BJ (cell line): ENCODE measurements around the gene FOLR3. TPM values are rescaled to one million over a fixed set of nuclear protein-coding genes. Genes with fewer than 3 reads are reported as not detected.
A peak's percentile ranks its signal among the peaks of the same experiment; 100 is the strongest.
"Not testable (repeated sequence)": the region's sequence is repeated elsewhere in the genome, so short reads cannot be mapped to it uniquely, and the experiment has no call there.

ENCODE experiments used
- CTCF ChIA-PET: fragments of 350-600 bp; formaldehyde crosslinking; extraction: SDS; loops from one replicate; lab custom pipeline; 2021; ENCODE audit warnings: antibody characterized with exemption, inconsistent platforms; lab: Yijun Ruan, JAX
- POLR2A ChIA-PET: fragments of 300-600 bp; sonication (Branson Sonifier 250); formaldehyde crosslinking; extraction: SDS; loops from one replicate; lab custom pipeline; 2021; ENCODE audit warnings: antibody characterized with exemption; lab: Charles Lee
- DNase-seq: peaks from one replicate; pipeline ENCODE4 v3.0.0-alpha.2; 2011; ENCODE audit warnings: low read depth
- H3K27me3 ChIP-seq: 2 replicates; pipeline ENCODE4 v1.6.0; 2011; ENCODE audit warnings: low read length; ENCODE audit not compliant: control insufficient read depth, insufficient read depth
- H3K36me3 ChIP-seq: 2 replicates; pipeline ENCODE4 v1.5.1; 2011; ENCODE audit warnings: low read length; ENCODE audit not compliant: control insufficient read depth, insufficient read depth
- H3K4me3 ChIP-seq: 2 replicates; pipeline ENCODE4 v1.5.1; 2011; ENCODE audit warnings: low read depth, mild to moderate bottlenecking, control low read depth, low read length
- CTCF ChIP-seq: IDR thresholded peaks from 2 replicates; pipeline ENCODE4 v1.5.1; 2011; ENCODE audit warnings: low read depth, mild to moderate bottlenecking, control low read depth, inconsistent platforms, low read length, moderate library complexity; ENCODE audit not compliant: insufficient read depth
- polyA plus RNA-seq: library from polyadenylated mRNA; depleted of rRNA; stranded (reverse); fragments of >200 nt; gene quantifications from 2 replicates; pipeline ENCODE4 v1.2.3, GENCODE V29; 2011

The FOLR3 gene
- polyA plus RNA-seq, 1 experiment = 0.85 TPM

- CTCF ChIA-PET = interaction anchor here (1.9 kb wide), 1 partner anchor 115 kb away, joined by 9 read pairs; no protein-coding TSS in a partner anchor
- Histone ChIP-seq H3K4me3 (no peak overlapping the region), H3K27me3 (no peaks in the 10 kb centered on the region), H3K36me3 (no peaks in the 10 kb centered on the region)
- DNase-seq = no peak
- POLR2A ChIA-PET = no interaction called here
- no peak for TF ChIP-seq CTCF
These were observed 5.1 kb downstream of the FOLR3 start for GRCh38 chr11:72140661-72141060.

GRCh38 chr11:72141066-72141465 lies 5.5 kb downstream of the FOLR3 start:
- ChIA-PET POLR2A (no interaction called here), CTCF (interaction anchor here (0.9 to 1.9 kb wide), 2 partner anchors 9 to 116 kb away, joined by 3 to 9 read pairs; no protein-coding TSS in a partner anchor)
- TF ChIP-seq CTCF = no peak
- Histone ChIP-seq H3K4me3 (no peak overlapping the region), H3K27me3 (no peaks in the 10 kb centered on the region), H3K36me3 (no peaks in the 10 kb centered on the region)
- peak; percentile 88 for DNase-seq

GRCh38 chr11:72142086-72142485 lies 6.6 kb downstream of the FOLR3 start:
- H3K27me3 ChIP-seq, DNase-seq, H3K36me3 ChIP-seq, POLR2A ChIA-PET, H3K4me3 ChIP-seq: not testable (repeated sequence)
- CTCF ChIA-PET = interaction anchor here (0.9 to 1.9 kb wide), 2 partner anchors 8 to 117 kb away, joined by 3 to 9 read pairs; no protein-coding TSS in a partner anchor

- H3K36me3 ChIP-seq, POLR2A ChIA-PET, H3K27me3 ChIP-seq, DNase-seq, H3K4me3 ChIP-seq: not testable (repeated sequence)
- CTCF ChIA-PET = interaction anchor here (2.8 to 3.9 kb wide), 4 partner anchors 8 to 118 kb away, joined by 7 to 42 read pairs (median 30); partner anchors contain the start of gene FOLR3
These were observed 7.0 kb downstream of the FOLR3 start for GRCh38 chr11:72142543-72142942.

- Histone ChIP-seq H3K36me3 (no peaks in the 10 kb centered on the region; the same call in 1 of the 2 replicates), H3K27me3 (no peaks in the 10 kb centered on the region), H3K4me3 (no peak overlapping the region)
- POLR2A ChIA-PET = interaction anchor here (1.7 kb wide), 1 partner anchor 32 kb away, joined by 10 read pairs; the partner anchor contains the start of gene ANAPC15
- DNase-seq = peak; percentile 88
- CTCF ChIA-PET = interaction anchor here (0.8 to 3.9 kb wide), 25 partner anchors 7 to 302 kb away, joined by 3 to 42 read pairs (median 6); partner anchors contain the start of genes ANAPC15, FOLR3 and LAMTOR1
- TF ChIP-seq CTCF = no peak
These were observed 9.5 kb downstream of the FOLR3 start for GRCh38 chr11:72144807-72145565.

GRCh38 chr11:72146625-72147024 lies 11.1 kb downstream of the FOLR3 start:
- ChIA-PET CTCF (interaction anchor here (1.0 to 3.9 kb wide), 3 partner anchors 23 to 121 kb away, joined by 3 to 27 read pairs (median 7); no protein-coding TSS in a partner anchor), POLR2A (no interaction called here)
- no peak for TF ChIP-seq CTCF
- no peak for DNase-seq
- H3K4me3 ChIP-seq = no peak overlapping the region
- H3K27me3 ChIP-seq = no peaks in the 10 kb centered on the region
- no peaks in the 10 kb centered on the region; the same call in 1 of the 2 replicates for H3K36me3 ChIP-seq
